ENCODE results near the gene GPR101. TPM values are rescaled to one million over a fixed set of nuclear protein-coding genes. Genes with fewer than 3 reads are reported as not detected.
A peak's percentile ranks its signal among the peaks of the same experiment; 100 is the strongest.
"Not testable (repeated sequence)": the region's sequence is repeated elsewhere in the genome, so short reads cannot be mapped to it uniquely, and the experiment has no call there.

GPR101 gene
- polyA plus RNA-seq, 6 donors from 2014 or later, result 0.24 to 0.25 TPM; not detected in 4

DNA sequence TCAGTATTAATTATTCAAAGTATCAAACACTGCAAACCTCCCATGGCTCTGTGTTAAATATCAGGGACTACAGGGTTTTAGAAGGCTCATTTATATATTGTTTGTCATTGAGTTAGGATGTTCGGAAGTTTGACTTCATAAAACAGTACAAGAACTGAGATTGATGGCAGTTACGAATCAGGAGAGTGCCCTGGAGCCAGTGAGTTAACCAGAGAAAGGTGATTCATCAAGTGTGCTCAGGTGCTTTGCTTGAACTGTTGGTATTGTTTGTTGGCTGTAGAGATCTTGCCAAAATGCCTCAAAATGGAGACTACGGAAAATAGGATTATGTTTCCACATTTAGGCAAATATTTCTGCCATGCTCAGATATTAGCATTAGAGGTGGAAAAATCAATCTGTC lies 7.5 kb upstream of the GPR101 start:
- H3K27ac Mint-ChIP-seq, result no peak overlapping the region
- DNase-seq (no peak), ATAC-seq (ENCODE audit: low read depth in 2 of 2) (no peak)
- peaks cover 0 to 4% (median 0%) of the 10 kb centered on the region in 7 donors for H3K9me3 Mint-ChIP-seq
- no peaks in the 10 kb centered on the region for H3K4me1 Mint-ChIP-seq
- H3K27me3 Mint-ChIP-seq, result peaks cover 7 to 17% (median 15%) of the 10 kb centered on the region in 3 donors
- H3K4me3 Mint-ChIP-seq, result no peak overlapping the region
- no peaks in the 10 kb centered on the region for H3K36me3 Mint-ChIP-seq

DNA sequence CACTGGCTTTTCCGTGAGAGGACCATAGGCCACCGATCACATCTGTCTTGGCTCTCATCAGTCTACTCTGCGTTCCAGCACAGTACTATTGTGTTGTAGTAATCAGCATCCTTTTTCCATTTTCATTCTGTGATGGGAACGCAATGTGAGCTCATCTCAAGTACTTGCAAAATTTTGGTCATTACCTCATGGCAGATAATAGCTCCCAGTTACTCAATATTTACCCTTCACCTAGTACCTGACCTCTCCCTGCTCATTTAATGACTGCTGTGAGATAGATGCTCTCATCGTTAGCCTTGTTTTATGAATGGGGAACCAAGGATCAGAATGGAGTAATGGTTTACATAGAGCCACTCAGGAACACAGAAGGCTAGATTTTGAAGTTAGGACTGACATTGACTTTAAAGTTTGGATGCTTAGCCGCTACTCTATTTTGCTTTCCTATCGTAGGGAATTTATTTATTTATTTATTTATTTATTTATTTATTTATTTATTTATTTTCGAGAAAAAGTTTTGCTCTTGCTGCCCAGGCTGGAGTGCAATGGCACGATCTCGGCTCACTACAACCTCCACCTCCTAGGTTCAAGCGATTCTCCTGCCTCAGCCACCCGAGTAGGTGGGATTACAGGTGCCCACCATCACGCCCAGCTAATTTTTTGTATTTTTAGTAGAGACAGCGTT lies 6.5 kb upstream of the GPR101 start:
- peaks cover 0 to 4% (median 0%) of the 10 kb centered on the region in 7 donors for H3K9me3 Mint-ChIP-seq
- no peaks in the 10 kb centered on the region for H3K4me1 Mint-ChIP-seq
- H3K36me3 Mint-ChIP-seq, result no peaks in the 10 kb centered on the region
- H3K27me3 Mint-ChIP-seq, result peaks cover 13 to 25% (median 24%) of the 10 kb centered on the region in 3 donors
- ATAC-seq (ENCODE audit: low read depth in 2 of 2) (no peak), DNase-seq (no peak)
- no peak overlapping the region for H3K4me3 Mint-ChIP-seq
- no peak overlapping the region for H3K27ac Mint-ChIP-seq

DNA sequence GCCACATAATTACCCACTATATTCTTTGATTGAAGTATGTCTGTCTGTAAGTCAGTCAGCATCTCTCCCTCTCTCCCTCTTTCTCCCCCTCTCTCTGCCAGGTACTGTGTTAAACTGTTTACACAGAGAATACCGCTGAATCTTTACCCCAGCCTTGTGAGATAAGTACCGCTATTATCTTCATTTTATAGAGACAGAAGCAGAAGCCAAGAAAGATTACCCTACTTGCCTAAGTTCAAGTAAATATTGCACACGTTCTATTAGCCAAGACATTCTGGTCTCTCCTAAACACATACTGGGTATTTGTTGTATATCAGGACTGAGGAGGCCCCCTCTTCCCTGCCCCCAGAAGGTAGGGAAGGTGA lies 695 bp upstream of the GPR101 start:
- no peak for DNase-seq
- peaks cover 0 to 5% (median 2%) of the 10 kb centered on the region in 7 donors for H3K9me3 Mint-ChIP-seq
- peaks cover 0 to 8% of the 10 kb centered on the region in 2 donors for H3K36me3 Mint-ChIP-seq
- peak overlapping the region; percentile 17 to 67 (median 41) for H3K4me3 Mint-ChIP-seq
- H3K27me3 Mint-ChIP-seq, result peaks cover 25 to 27% (median 25%) of the 10 kb centered on the region in 3 donors
- peak overlapping the region in 1 of 6 donors; percentile 78 for H3K27ac Mint-ChIP-seq
- peaks cover 6 to 11% (median 7%) of the 10 kb centered on the region in 3 donors for H3K4me1 Mint-ChIP-seq
- ATAC-seq (ENCODE audit: low read depth in 2 of 2), result no peak

DNA sequence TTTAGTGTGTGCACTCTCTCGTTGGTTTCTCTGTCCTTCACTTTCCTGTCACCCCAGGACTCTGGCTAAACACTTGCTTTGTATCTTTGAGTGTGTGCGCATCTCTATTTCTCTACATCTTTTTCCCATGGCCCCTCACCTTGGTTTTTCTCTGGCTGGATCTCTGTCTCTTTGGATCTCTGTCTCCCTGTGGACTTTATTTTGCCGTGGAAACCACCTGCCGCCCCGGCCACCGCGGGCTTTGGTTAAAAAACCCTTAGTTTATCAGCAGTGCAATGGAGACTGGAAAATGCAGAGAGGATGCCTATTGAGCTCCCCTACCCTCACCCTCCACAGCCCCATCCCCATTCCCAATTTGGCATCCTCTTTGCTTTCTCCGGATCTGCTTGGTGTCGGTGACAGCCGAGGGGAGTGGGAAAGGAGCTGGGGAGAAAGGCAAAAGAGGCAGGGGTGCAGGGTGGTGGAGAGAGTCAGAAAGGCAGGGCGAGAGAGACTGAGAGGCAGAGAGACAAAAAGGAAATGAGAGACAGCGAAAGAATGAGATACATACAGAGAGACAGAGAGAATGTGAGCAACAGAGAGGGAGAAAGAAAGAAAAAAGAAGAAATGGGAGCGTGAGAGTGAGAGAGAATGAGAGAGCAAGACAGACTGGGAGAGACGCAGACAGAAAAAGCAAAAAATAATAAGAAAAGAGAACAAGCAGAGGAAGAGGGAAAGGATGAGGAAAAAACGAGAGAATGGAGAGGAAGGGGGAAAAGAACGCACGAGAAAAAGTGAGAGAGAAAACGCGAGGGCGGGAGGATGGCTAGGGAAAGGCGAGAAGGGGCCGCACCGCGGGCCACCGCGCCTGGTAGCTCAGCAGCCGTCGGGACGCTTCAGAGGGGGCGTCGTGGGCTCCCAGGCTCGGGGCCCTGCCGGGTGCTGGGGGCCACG lies 688 bp downstream of the GPR101 start:
- H3K27ac Mint-ChIP-seq, result no peak overlapping the region
- peaks cover 0 to 5% (median 2%) of the 10 kb centered on the region in 7 donors for H3K9me3 Mint-ChIP-seq
- ATAC-seq (ENCODE audit: low read depth in 2 of 2), result no peak
- H3K4me3 Mint-ChIP-seq, result no peak overlapping the region
- peaks cover 20 to 24% (median 24%) of the 10 kb centered on the region in 3 donors for H3K27me3 Mint-ChIP-seq
- peaks cover 0 to 8% of the 10 kb centered on the region in 2 donors for H3K36me3 Mint-ChIP-seq
- H3K4me1 Mint-ChIP-seq, result peaks cover 6 to 11% (median 7%) of the 10 kb centered on the region in 3 donors
- DNase-seq, result no peak

DNA sequence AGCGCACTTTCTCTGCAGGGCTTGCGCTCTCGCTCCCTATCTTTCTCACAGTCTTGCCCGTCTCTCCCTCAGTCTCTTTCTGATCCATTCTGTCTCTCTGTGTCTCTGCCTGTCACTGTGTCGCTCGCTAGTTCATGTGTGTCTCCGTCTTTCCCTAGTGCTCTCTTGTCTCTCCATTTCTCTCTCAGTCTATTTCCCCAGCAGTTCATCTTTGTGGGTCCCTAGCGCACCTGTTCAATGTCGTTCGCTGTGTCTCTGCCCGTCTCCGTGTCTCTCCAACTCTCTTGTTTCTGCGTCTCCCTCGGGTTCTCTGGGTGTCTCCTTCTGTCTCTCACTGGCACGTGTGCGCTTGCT lies 1.5 kb downstream of the GPR101 start:
- Mint-ChIP-seq H3K9me3 (peaks cover 0 to 5% (median 2%) of the 10 kb centered on the region in 7 donors), H3K4me1 (peaks cover 6 to 11% (median 7%) of the 10 kb centered on the region in 3 donors), H3K4me3 (no peak overlapping the region), H3K36me3 (peaks cover 0 to 8% of the 10 kb centered on the region in 2 donors), H3K27me3 (peaks cover 19 to 20% (median 20%) of the 10 kb centered on the region in 3 donors), H3K27ac (no peak overlapping the region)
- DNase-seq, result no peak
- no peak for ATAC-seq (ENCODE audit: low read depth in 2 of 2)

DNA sequence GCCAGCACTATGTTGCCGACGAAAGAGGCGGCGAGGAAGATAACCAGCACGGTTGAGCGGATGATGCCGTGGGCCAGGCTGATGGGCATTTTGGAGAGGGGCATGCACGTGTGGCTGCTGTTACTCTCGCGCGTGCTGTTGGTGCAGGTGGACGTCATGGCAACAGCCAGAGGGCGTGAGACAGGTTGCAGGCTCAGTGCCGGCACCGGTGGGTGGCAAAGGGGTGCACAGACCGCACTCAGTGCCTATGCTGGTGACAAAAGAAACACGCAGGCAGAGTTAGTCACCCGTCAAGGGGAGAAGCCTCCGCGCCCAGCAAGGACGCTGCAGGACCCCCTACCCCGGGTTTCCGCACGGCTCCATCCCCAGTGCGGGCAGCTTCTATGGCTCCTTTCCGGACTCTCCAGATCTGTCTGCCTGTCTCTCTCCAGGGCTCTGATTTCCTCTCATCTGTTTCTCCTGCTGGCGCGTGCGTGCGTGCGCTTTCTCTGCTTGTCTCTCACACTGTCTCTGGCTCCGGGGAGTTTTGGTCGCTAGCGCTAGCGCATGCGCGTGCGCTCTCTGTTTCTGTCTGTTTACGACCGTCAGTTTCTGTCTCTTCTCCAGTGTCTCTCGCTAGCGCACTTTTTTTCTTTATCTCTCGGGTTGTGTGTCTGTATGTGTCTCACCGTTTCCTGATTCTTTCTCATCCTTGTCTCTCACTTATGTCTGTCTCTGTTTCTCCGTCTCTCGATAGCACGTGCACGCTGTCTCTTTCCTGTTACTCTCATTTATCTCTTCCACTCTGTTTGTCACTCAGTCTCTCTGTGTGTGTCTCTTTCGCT lies 2.1 kb downstream of the GPR101 start:
- peak overlapping the region in 1 of 6 donors; percentile 26 for H3K27ac Mint-ChIP-seq
- ATAC-seq (ENCODE audit: low read depth in 2 of 2), result peak; percentile 72 to 80
- H3K36me3 Mint-ChIP-seq, result peaks cover 0 to 8% of the 10 kb centered on the region in 2 donors
- no peak overlapping the region for H3K4me3 Mint-ChIP-seq
- H3K27me3 Mint-ChIP-seq, result peaks cover 20 to 22% (median 20%) of the 10 kb centered on the region in 3 donors
- H3K9me3 Mint-ChIP-seq, result peaks cover 0 to 5% (median 2%) of the 10 kb centered on the region in 7 donors
- peaks cover 6 to 11% (median 7%) of the 10 kb centered on the region in 3 donors for H3K4me1 Mint-ChIP-seq
- peak; percentile 25 for DNase-seq

DNA sequence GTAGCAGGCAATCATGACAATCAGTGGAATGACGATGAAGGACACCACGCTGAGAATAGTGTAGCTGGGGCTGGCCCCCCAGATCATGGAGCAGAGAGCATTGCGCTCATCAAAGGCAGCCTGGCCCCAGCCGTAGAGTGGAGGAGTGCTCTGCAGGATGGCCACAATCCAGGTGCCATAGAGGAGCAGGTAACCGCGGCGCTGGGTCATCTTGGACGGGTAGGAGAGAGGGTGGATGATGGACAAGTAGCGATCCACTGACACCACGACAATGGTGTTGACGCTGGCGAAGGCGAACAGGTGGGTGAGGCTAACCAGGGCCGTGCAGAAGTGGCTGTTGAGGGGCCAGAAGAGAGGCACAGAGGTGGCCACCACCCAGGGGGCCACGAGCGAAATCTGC lies 2.8 kb downstream of the GPR101 start:
- Mint-ChIP-seq H3K9me3 (peaks cover 0 to 5% (median 2%) of the 10 kb centered on the region in 7 donors), H3K4me3 (peak overlapping the region in 1 of 8 donors; percentile 69), H3K4me1 (peaks cover 6 to 11% (median 7%) of the 10 kb centered on the region in 3 donors), H3K36me3 (peaks cover 0 to 8% of the 10 kb centered on the region in 2 donors), H3K27ac (peak overlapping the region in 2 of 6 donors; percentile 26 to 90), H3K27me3 (peaks cover 19 to 25% (median 21%) of the 10 kb centered on the region in 3 donors)
- ATAC-seq (ENCODE audit: low read depth in 2 of 2), result no peak
- no peak for DNase-seq

DNA sequence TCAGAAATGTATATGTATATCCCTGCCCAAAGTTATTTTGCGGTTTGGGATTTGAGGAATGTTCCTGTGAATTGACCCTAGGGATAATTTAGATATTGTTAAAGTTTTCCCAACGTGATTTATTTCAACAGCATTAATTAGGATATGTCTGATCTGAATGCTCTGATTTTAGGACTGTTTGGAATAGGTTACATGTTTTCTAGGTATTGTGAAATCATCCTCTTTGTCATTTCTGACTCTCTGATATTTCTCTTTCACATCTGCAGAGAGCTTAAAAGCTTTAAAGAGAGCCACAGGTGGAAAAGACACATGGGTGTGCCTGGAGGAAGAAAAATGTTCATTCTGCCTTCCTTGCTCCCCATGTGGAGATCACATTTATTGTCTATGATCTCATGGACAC lies 5.1 kb downstream of the GPR101 start:
- ATAC-seq (ENCODE audit: low read depth in 2 of 2), result no peak
- H3K27me3 Mint-ChIP-seq, result peaks cover 4 to 7% (median 6%) of the 10 kb centered on the region in 3 donors

DNA sequence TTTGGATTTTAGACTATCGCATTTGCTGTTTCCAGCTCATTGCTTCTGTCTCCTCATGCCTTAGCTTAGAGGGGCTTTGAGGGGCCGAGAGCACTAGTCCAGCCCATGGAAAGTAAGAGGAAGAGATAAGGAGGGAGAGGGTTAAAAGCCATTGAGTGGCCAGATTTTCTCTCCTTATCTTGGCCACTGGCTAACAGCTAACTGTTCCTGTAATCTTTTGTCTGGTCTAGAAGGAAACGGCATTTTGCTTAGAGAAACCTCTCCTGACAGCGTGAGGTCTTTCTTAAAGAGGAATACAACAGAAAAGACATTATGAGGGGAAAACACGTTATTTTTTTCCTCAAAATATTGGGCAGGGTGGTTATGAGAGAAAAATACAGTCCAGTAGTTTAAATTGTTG lies 7.9 kb downstream of the GPR101 start:
- Mint-ChIP-seq H3K9me3 (peaks cover 0 to 4% (median under 1%) of the 10 kb centered on the region in 7 donors), H3K36me3 (peaks cover 0 to 5% of the 10 kb centered on the region in 2 donors), H3K27me3 (peaks cover 4 to 12% (median 6%) of the 10 kb centered on the region in 3 donors), H3K4me1 (peaks cover under 1 to 1% (median under 1%) of the 10 kb centered on the region in 3 donors), H3K27ac (no peak overlapping the region), H3K4me3 (no peak overlapping the region)
- DNase-seq (no peak), ATAC-seq (ENCODE audit: low read depth in 2 of 2) (no peak)

More for the DNA sequence above, 5.1 kb downstream of the GPR101 start:
- H3K9me3 Mint-ChIP-seq, result peaks cover 0 to 5% (median 2%) of the 10 kb centered on the region in 7 donors
- DNase-seq, result no peak
- peaks cover 0 to 8% of the 10 kb centered on the region in 2 donors for H3K36me3 Mint-ChIP-seq
- no peak overlapping the region for H3K4me3 Mint-ChIP-seq
- peaks cover 6 to 7% (median 6%) of the 10 kb centered on the region in 3 donors for H3K4me1 Mint-ChIP-seq
- H3K27ac Mint-ChIP-seq, result no peak overlapping the region

DNA sequence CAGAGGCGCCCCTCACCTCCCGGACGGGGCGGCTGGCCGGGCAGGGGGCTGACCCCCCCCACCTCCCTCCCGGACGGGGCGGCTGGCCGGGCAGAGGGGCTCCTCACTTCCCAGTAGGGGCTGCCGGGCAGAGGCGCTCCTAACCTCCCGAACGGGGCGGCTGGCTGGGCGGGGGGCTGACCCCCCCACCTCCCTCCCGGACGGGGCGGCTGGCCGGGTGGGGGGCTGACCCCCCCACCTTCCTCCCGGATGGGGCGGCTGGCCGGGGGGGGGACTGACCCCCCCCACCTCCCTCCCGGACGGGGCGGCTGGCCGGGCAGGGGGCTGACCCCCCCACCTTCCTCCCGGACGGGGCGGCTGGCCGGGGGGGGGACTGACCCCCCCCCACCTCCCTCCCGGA lies 33.6 kb downstream of the GPR101 start:
- not testable (repeated sequence) for ATAC-seq (ENCODE audit: low read depth in 2 of 2); H3K36me3 Mint-ChIP-seq; H3K9me3 Mint-ChIP-seq; H3K27me3 Mint-ChIP-seq; H3K4me1 Mint-ChIP-seq; H3K4me3 Mint-ChIP-seq; DNase-seq; H3K27ac Mint-ChIP-seq

DNA sequence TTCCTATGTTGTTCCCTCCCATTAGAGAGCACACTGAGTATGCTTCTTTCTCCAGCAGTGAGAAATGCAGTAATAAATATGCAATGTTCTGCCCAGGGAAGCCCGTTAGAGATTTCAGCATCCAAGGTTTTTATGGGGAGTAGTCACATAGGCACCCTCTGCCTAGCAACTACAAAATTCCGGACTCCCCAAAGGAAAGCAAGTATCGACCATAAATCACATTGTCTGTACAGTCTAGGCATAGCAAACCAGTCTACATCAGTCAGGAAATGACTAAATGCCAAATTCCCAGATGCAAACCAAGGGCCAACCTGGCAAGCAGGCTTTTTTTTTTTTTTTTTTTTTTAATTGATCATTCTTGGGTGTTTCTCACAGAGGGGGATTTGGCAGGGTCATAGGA lies 34.8 kb downstream of the GPR101 start:
- H3K4me1 Mint-ChIP-seq, result no peaks in the 10 kb centered on the region
- DNase-seq, result no peak
- H3K27ac Mint-ChIP-seq, result no peak overlapping the region
- no peaks in the 10 kb centered on the region for H3K9me3 Mint-ChIP-seq
- H3K4me3 Mint-ChIP-seq, result no peak overlapping the region
- no peaks in the 10 kb centered on the region for H3K27me3 Mint-ChIP-seq
- peaks cover 0 to under 1% of the 10 kb centered on the region in 2 donors for H3K36me3 Mint-ChIP-seq
- no peak for ATAC-seq (ENCODE audit: low read depth in 2 of 2)
